Peyer's patch (tissue), 4 donors: ENCODE results near the gene POMGNT1.

Source experiments
- POLR2A ChIP-seq, 2 donors: fragments of 450-650 bp; IDR thresholded peaks; one replicate each; pipeline ENCODE4 v1.5.1; 2017; ENCODE audit warnings: antibody characterized with exemption in 2 of 2, mild to moderate bottlenecking in 2 of 2, moderate library complexity in 2 of 2
- TF ChIP-seq, protein P1 (sequence below), 6 experiments: fragments of 450-650 bp in 4 of 6; fragments of 200-600 bp in 2 of 6; sonication (generic) in 1 of 6; IDR thresholded peaks; one replicate each; pipeline ENCODE4 v1.5.1; 2017 to 2019; ENCODE audit warnings: antibody characterized with exemption in 6 of 6, mild to moderate bottlenecking in 3 of 6, moderate library complexity in 1 of 6

DNA sequence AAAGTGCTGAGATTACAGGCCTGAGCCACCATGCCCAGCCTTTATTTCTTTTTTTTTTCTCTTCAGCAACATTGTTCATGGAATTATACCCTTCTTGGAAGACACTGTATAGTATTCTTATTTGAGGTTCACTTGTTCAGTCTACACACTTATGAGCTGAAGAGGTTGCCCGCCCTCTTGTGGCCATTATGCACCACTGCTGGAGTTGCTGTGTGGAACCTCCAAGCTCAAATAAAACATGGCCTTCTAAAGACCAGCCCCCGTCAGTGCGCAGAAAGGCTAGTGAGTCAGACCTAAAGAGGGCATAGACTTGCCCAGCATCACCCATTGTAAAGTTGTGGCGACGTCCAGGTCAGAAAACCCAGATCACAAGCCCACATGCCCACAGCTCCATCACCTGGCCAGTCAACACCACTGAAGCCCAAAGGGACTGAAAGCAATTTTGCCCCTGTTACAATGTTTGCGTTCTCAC lies 25.3 kb upstream of the POMGNT1 start:
- TF ChIP-seq, protein P1, sequence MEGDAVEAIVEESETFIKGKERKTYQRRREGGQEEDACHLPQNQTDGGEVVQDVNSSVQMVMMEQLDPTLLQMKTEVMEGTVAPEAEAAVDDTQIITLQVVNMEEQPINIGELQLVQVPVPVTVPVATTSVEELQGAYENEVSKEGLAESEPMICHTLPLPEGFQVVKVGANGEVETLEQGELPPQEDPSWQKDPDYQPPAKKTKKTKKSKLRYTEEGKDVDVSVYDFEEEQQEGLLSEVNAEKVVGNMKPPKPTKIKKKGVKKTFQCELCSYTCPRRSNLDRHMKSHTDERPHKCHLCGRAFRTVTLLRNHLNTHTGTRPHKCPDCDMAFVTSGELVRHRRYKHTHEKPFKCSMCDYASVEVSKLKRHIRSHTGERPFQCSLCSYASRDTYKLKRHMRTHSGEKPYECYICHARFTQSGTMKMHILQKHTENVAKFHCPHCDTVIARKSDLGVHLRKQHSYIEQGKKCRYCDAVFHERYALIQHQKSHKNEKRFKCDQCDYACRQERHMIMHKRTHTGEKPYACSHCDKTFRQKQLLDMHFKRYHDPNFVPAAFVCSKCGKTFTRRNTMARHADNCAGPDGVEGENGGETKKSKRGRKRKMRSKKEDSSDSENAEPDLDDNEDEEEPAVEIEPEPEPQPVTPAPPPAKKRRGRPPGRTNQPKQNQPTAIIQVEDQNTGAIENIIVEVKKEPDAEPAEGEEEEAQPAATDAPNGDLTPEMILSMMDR (IDR thresholded peaks at IDR 0.05): peak; percentile 77 to 93 (median 90)
- no peak for TF ChIP-seq POLR2A (IDR thresholded peaks at IDR 0.05)
